ENCODE results near the gene SDCCAG8. TPM values are rescaled to one million over a fixed set of nuclear protein-coding genes. Genes with fewer than 3 reads are reported as not detected.
A peak's percentile ranks its signal among the peaks of the same experiment; 100 is the strongest.

SDCCAG8 gene
- total RNA-seq, 1 experiment from 2014 or later, result 194 TPM

DNA sequence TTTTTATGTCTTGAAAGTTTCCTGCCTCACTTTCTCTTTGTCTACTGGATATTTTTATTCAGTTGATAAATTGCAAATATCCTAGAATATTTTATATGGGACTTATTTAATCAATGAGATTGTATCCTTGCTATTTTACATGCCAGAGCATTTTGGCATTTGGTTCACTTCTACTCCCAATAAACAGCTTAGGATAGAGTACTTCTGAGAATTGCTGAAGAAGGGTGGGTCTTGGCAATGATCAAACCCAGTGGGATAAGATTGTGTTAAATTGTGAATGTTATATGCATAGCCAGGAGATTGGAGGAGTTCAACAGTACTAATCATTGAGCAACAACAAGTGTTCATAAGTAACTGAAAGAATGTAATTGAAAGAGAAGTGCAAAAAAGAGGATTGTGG, 60.1 kb downstream of the SDCCAG8 start:
- no peak overlapping the region for H2AFZ ChIP-seq (ENCODE audit: low read length)
- H3K27ac ChIP-seq (ENCODE audit: low read length), result no peak overlapping the region
- H3K4me1 ChIP-seq (ENCODE audit: insufficient read depth, low read length), result no peaks in the 10 kb centered on the region
- POLR2A ChIA-PET (ENCODE audit: unreplicated experiment), result no interaction called here
- CTCF ChIA-PET, result no interaction called here
- H3K9me3 ChIP-seq (ENCODE audit: low read length), result no peaks in the 10 kb centered on the region
- DNase-seq (no peak), ATAC-seq (no peak)
- H4K20me1 ChIP-seq (ENCODE audit: low read length), result no peaks in the 10 kb centered on the region
- peaks cover 12% of the 10 kb centered on the region; the same call in 1 of the 2 replicates for H3K36me3 ChIP-seq (ENCODE audit: low read depth, low read length)
- no peak for TF ChIP-seq EZH2 (IDR thresholded peaks at IDR 0.05; ENCODE audit: low read length, unreplicated experiment)
- no peak overlapping the region for H3K4me2 ChIP-seq (ENCODE audit: low read length)
- H3K9ac ChIP-seq (ENCODE audit: low read length), result no peak overlapping the region
- H3K4me3 ChIP-seq (ENCODE audit: low read length), result no peak overlapping the region
- no peaks in the 10 kb centered on the region for H3K9me2 ChIP-seq (replicated peaks; ENCODE audit: low read length)
- H3K79me2 ChIP-seq (ENCODE audit: low read length), result no peaks in the 10 kb centered on the region
- BruUV-seq (replicated peaks), result no TSS peak
- H3K27me3 ChIP-seq (ENCODE audit: low read length), result no peaks in the 10 kb centered on the region
- no peaks in the 10 kb centered on the region for H3F3A ChIP-seq (ENCODE audit: low read length, unreplicated experiment)
- intact Hi-C loops (cut with micrococcal nuclease), result no loop called here

GRCh38 chr1:243316366-243316989, 60.6 kb downstream of the SDCCAG8 start:
- intact Hi-C loops (cut with micrococcal nuclease), result no loop called here
- Histone ChIP-seq H3K9me3 (ENCODE audit: low read length) (no peaks in the 10 kb centered on the region), H3K27me3 (ENCODE audit: low read length) (no peaks in the 10 kb centered on the region), H3K4me3 (ENCODE audit: low read length) (no peak overlapping the region), H3K27ac (ENCODE audit: low read length) (no peak overlapping the region), H3F3A (ENCODE audit: low read length, unreplicated experiment) (no peaks in the 10 kb centered on the region), H2AFZ (ENCODE audit: low read length) (no peak overlapping the region), H3K9ac (ENCODE audit: low read length) (no peak overlapping the region), H3K9me2 (replicated peaks; ENCODE audit: low read length) (no peaks in the 10 kb centered on the region), H3K4me1 (ENCODE audit: insufficient read depth, low read length) (no peaks in the 10 kb centered on the region), H3K79me2 (ENCODE audit: low read length) (no peaks in the 10 kb centered on the region), H3K4me2 (ENCODE audit: low read length) (no peak overlapping the region), H4K20me1 (ENCODE audit: low read length) (no peaks in the 10 kb centered on the region), H3K36me3 (ENCODE audit: low read depth, low read length) (peaks cover 12% of the 10 kb centered on the region; the same call in 1 of the 2 replicates)
- BruUV-seq (replicated peaks), result no TSS peak
- no peak for ATAC-seq
- ChIA-PET CTCF (no interaction called here), POLR2A (ENCODE audit: unreplicated experiment) (no interaction called here)
- TF ChIP-seq EZH2 (IDR thresholded peaks at IDR 0.05; ENCODE audit: low read length, unreplicated experiment) (no peak), EZH2phosphoT487 (IDR thresholded peaks at IDR 0.05; ENCODE audit: borderline replicate concordance, low read length) (no peak)
- TF ChIP-seq, protein P1, sequence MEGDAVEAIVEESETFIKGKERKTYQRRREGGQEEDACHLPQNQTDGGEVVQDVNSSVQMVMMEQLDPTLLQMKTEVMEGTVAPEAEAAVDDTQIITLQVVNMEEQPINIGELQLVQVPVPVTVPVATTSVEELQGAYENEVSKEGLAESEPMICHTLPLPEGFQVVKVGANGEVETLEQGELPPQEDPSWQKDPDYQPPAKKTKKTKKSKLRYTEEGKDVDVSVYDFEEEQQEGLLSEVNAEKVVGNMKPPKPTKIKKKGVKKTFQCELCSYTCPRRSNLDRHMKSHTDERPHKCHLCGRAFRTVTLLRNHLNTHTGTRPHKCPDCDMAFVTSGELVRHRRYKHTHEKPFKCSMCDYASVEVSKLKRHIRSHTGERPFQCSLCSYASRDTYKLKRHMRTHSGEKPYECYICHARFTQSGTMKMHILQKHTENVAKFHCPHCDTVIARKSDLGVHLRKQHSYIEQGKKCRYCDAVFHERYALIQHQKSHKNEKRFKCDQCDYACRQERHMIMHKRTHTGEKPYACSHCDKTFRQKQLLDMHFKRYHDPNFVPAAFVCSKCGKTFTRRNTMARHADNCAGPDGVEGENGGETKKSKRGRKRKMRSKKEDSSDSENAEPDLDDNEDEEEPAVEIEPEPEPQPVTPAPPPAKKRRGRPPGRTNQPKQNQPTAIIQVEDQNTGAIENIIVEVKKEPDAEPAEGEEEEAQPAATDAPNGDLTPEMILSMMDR (conservative IDR thresholded peaks at IDR 0.05; ENCODE audit: low read depth, low read length), result no peak
- no peak for DNase-seq

DNA sequence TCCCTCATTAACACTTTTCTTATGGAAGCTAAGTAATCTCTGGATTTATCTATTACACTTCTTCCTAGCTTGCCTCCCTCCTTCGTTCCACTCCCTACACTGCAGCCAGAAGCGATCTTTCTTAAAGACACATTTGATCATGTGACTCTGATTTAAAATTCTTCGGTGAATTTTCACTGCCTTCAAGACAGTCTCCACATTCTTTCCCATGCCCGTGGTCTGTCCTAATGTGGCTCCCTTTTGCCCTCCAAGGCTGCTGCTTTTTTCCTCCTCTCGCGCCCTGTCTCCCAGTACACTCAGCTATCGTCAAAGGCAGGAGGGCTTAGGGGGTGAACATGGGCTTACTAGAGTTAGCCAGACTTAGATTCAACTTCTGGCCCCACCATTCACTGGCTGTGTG, 64.4 kb downstream of the SDCCAG8 start:
- H3K27me3 ChIP-seq (ENCODE audit: low read length), result no peaks in the 10 kb centered on the region
- no peaks in the 10 kb centered on the region for H3K9me2 ChIP-seq (replicated peaks; ENCODE audit: low read length)
- H3K27ac ChIP-seq (ENCODE audit: low read length), result no peak overlapping the region
- no peaks in the 10 kb centered on the region for H3K9me3 ChIP-seq (ENCODE audit: low read length)
- H3F3A ChIP-seq (ENCODE audit: low read length, unreplicated experiment), result no peaks in the 10 kb centered on the region
- no peaks in the 10 kb centered on the region for H3K4me1 ChIP-seq (ENCODE audit: insufficient read depth, low read length)
- no peak overlapping the region for H3K4me3 ChIP-seq (ENCODE audit: low read length)
- POLR2A ChIA-PET (ENCODE audit: unreplicated experiment), result no interaction called here
- TF ChIP-seq EZH2 (IDR thresholded peaks at IDR 0.05; ENCODE audit: low read length, unreplicated experiment), result no peak
- TF ChIP-seq, protein P1 (conservative IDR thresholded peaks at IDR 0.05; ENCODE audit: low read depth, low read length), result no peak
- no peak for TF ChIP-seq EZH2phosphoT487 (IDR thresholded peaks at IDR 0.05; ENCODE audit: borderline replicate concordance, low read length)
- H3K36me3 ChIP-seq (ENCODE audit: low read depth, low read length), result peaks cover 12% of the 10 kb centered on the region; the same call in 1 of the 2 replicates
- H3K4me2 ChIP-seq (ENCODE audit: low read length), result no peak overlapping the region
- ATAC-seq (no peak), DNase-seq (no peak)
- H4K20me1 ChIP-seq (ENCODE audit: low read length), result no peaks in the 10 kb centered on the region
- CTCF ChIA-PET, result no interaction called here
- H3K9ac ChIP-seq (ENCODE audit: low read length), result no peak overlapping the region
- no peak overlapping the region for H2AFZ ChIP-seq (ENCODE audit: low read length)
- H3K79me2 ChIP-seq (ENCODE audit: low read length), result no peaks in the 10 kb centered on the region
- BruUV-seq (replicated peaks), result TSS peak; percentile 7
- intact Hi-C loops (cut with micrococcal nuclease), result no loop called here
